Kasumi-1 (cell line): ENCODE data around the gene ADCY9.

ENCODE experiments used
- DNase-seq, 2 experiments: peaks; one replicate each; lab custom pipeline; 2025; lab: John Stamatoyannopoulos, UW

ADCY9 gene

GRCh38 chr16:3912897-3913296 is 203.3 kb downstream of the ADCY9 start:
- no peak for DNase-seq
